ENCODE measurements around the gene SLC9C2.

DNA sequence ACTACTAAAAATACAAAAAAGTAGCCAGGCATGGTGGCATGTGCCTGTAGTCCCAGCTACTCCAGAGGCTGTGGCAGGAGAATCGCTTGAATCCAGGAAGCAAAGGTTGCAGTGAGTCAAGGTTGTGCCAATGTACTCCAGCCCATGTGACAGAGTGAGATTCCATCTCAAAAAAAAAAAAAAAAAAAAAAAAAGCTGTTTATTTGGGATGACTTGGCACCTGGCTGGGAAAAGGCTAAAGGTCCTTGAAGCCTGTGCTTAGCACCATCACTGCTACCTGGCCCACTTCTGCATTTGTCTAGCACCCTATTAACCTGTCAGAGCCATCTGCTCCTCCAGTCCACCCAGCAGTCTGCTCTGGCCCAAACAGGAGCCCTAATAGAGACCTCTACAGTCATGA is 100.8 kb downstream of the SLC9C2 start:
- no peak for TF ChIP-seq CTCF (IDR thresholded peaks at IDR 0.05; ENCODE audit: insufficient read depth, low read depth, low read length)
- TF ChIP-seq EZH2 (IDR thresholded peaks at IDR 0.05; ENCODE audit: insufficient read depth, low read length): no peak

All from astrocyte (in vitro differentiated cells and primary cell).